Activated T-cell treated with anti-CD3 and anti-CD28 coated beads for 4 hours (primary cell): Measurements from ENCODE around the gene PIGZ.

ENCODE experiments used
- DNase-seq: peaks from one replicate; pipeline ENCODE4 v3.0.0-alpha.2; 2020

PIGZ gene

GRCh38 chr3:196903740-196904139 lies 64.9 kb downstream of the PIGZ start:
- DNase-seq = no peak

GRCh38 chr3:196902296-196902695 lies 66.3 kb downstream of the PIGZ start:
- DNase-seq = no peak

- DNase-seq = no peak
These were observed 66.9 kb downstream of the PIGZ start for GRCh38 chr3:196901768-196902167.
